Dermis microvascular lymphatic vessel endothelial cell (primary cell): ENCODE results near the gene MTHFD1L. TPM values are rescaled to one million over a fixed set of nuclear protein-coding genes. Genes with fewer than 3 reads are reported as not detected.
A peak's percentile ranks its signal among the peaks of the same experiment; 100 is the strongest.
"Not testable (repeated sequence)": the region's sequence is repeated elsewhere in the genome, so short reads cannot be mapped to it uniquely, and the experiment has no call there.

Source experiments
- DNase-seq, 2 donors: peaks; one replicate each; pipeline versions ENCODE4 v3.0.0 to v3.0.0-alpha.2; 2010; ENCODE audit warnings: low read depth in 2 of 2
- total RNA-seq: library from RNA; depleted of rRNA; stranded (reverse); fragments of >200 nt; gene quantifications from 2 replicates; pipeline ENCODE4 v1.2.1, GENCODE V29; 2014

MTHFD1L gene
- total RNA-seq, 1 donor from 2014 or later: 30.3 TPM

DNA sequence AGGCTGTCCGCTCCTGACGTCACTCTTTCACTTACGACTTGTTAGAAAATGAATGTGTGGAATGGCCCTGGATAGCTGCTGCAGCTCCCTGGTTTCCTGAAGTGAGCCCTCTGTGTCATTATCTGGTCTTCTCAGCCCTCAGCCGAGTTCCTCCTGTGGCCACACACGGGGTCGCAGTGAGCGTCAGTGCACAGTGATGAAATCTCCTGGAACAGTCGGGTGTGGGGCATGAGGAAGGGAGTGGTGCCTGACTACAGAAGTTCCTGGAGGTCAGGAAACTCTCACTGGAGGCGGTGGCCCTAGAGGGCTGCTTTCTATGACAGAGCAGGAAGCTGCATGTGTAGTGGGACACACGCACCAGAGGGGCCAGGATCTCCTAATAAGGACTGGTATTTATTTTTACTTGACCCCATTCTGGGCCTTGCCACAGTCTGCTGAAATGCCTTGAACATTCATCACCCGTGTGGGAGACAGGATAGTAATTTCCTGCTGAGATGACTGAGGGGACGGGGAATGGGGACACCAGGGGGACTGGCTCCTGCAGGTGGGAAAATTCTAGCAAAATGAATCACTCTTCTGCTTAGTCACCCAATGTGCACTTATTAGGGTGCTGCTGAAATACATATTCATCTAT, 175.5 kb downstream of the MTHFD1L start:
- peak; percentile 96 to 99 for DNase-seq

DNA sequence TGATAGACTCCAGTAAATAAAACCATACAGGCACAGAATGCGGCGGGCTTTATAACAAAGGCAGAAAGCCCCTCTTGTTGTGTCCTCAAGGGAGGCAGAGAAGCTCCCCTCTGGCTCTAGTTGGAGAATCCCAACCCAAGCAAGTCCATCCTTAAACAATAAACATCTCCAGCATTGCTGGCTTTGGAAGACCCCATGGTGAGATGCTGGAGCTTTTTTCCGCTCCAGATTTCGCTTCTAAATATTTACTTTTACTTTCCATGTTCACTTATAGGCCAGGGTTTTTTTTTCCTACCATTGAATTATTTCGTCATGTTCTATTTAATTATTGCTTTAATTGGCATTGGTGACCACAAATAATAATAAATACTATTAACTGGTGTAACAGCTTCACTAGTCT, 176.2 kb downstream of the MTHFD1L start:
- DNase-seq: no peak

DNA sequence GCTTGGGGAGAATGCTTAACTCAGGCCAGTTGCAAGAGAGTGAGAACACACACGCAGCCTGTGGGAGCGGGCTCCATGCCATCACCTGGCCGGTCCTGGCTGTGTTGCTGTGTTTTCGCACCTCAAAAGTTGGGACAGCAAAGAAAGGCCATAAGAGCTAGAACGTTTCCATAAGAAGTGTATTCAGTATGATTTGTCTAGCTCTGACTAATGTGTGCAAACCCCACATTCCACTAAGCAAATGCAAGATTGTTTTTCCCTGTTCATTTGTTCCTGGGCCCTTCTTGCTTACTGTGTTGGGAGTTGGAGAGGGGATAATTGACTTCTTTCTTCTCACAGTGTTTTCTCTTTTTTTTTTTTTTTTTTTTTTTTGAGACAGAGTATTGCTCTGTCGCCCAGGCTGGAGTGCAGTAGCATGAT, 177.4 kb downstream of the MTHFD1L start:
- DNase-seq: not testable (repeated sequence)

DNA sequence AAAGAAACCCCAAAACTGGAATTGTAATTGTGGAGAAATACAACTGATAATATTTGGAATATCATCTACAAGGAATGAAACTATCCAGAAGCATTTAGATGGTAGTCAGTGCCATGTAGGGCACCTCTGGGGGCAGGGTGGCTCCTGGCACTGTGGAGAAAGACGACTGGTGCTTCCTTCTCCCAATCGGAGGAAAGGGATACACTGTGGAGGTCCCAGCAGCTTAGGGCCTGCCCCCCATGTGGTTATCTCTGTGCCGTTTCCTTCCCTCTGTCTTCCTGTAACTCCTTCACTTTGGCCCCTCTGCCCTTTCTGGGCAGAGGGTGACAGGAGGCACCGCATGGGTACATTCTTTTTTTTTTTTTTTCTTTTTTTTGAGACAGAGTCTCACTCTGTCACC, 178.4 kb downstream of the MTHFD1L start:
- no peak for DNase-seq

DNA sequence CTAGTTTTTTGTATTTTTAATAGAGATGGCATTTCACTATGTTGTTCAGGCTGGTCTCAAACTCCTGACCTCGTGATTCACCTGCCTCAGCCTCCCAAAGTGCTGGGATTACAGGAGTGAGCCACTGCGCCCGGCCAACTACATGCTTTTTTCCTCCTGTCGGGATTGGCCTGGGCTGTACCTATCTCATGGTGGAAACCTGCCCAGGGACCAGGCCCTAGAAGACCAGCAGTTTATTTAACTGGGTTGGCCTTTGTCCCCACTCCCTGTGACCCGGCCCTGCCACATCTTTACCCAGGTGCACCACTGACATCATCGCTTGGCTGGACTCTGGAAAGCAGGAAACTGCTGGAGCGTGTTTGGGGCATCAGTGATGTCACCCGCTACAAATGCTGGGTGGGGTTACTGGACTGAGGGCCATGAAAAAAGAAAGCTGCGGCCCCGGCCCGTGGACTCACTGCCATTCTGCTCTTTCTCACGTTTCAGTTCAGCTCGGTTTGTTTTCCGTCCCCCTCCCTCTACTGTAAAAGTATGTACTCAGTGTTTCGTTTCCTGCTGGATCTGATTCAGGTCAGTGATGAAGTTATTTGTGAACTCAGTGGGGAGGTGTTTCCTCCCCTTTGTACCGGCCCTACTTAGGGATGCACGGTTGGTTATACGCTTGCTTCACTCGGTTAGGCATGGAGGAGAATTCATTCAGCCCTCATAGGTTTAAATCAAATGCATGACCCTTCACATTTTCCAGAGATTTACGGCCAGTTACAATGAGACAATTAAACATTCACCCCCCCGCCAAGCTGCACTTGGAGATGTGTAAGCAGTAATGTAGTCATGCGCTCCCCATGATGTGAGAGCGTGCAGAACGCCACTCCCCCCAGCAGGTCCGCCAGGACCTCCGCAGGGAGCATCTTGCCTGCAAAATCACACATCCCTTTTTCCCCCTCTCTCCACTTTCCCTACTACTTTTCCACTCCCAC, 179.3 kb downstream of the MTHFD1L start:
- peak; percentile 98 for DNase-seq

DNA sequence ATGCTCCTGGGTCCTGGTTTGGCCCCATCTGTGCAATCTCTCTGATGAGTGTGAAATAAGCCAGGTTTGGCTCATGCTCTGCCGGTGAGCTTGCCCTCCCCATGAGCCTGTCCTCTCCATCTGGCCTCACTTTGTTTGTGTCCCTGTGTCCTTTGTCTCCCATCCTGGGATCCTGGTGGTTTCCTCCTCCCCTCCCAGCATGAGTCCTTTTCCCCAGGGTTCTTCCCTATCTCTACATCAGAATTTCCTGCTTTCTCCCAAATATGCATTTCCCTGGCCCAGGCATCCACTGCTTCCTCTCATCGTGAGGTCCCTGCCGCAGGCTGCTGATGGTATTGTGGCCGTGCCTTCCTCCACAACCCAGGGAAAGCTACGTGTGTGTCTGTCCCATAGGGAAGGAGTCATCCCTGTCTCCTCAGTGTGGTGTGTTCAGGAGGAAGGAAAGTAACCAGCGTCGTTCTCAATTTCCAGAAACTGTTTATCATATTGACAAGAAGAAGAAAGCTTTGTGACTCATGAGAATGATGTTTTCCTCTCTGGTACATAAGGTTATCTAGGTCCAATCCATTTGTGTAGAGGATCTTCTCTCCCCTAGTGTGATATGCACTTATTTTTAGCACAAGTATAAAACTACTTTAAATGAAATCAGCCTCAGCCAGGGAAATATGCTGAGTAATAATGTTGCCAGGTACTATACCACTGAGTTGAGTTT, 180.2 kb downstream of the MTHFD1L start:
- peak; percentile 50 to 93 for DNase-seq

DNA sequence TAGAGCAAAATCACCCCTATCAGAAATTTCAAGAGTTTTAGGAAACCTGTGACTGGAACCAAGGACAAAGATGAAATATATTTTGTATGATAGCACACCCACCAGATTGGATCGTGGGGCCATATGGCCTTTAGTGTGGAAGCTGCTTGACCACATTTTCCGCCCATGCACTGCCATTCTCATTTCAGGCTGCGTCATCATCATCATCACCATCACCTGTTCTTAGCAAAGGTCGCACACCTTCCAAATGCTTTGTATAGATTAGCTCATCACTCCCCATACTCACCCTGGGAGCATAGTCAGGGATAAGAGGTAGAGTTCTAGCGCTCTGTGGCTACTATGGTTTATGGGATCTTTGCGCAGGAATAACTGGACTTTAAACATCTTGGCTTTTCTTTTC, 185.7 kb downstream of the MTHFD1L start:
- DNase-seq: no peak

DNA sequence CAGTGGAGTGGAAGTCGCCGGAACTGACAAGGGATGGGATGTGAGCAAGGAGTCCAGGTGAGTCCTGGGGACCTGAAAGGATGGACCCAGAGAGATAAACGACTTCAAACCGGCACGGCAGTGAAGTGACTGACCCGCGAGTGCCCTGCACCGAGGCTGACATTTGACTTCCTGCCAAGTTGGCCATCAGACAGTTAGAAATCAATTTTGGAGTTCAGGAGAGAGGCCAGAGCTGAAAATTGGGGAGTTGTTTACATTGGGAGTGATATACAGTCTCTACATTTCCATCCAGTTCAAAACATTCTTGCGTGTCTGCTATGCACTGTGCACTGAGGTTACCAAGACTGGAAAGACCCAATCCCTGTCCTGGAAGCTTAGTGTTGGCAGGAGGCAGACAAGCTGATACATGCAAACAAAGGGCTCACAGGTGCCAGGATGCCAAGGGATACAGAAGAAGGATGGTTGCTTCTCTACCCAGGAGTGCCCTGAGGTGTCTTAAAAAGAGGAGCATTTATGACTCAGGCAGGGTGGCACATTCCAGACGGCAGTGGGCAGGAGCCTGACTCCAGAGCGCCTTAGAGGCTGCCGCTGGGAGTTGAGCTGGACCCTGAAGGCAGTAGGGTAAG, 186.6 kb downstream of the MTHFD1L start:
- DNase-seq: no peak

DNA sequence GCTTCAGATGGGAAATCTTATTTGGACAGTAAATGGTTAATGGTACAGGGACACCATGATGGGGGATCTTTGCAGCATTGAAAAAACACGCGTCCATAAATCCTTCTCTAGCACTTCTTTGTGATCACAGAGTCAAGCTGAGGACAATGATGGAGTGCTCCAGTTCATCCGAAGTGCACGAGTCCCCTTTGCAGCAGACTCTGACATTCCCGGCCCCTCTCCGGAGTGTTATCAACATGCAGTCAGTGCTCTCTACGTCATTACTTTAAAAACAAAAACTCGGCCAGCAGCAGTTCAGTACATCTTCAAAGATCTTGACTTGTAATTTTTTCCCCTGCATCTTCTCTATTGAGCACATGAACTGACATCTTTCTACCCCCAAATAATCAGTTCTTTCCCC, 188.8 kb downstream of the MTHFD1L start:
- DNase-seq: no peak

DNA sequence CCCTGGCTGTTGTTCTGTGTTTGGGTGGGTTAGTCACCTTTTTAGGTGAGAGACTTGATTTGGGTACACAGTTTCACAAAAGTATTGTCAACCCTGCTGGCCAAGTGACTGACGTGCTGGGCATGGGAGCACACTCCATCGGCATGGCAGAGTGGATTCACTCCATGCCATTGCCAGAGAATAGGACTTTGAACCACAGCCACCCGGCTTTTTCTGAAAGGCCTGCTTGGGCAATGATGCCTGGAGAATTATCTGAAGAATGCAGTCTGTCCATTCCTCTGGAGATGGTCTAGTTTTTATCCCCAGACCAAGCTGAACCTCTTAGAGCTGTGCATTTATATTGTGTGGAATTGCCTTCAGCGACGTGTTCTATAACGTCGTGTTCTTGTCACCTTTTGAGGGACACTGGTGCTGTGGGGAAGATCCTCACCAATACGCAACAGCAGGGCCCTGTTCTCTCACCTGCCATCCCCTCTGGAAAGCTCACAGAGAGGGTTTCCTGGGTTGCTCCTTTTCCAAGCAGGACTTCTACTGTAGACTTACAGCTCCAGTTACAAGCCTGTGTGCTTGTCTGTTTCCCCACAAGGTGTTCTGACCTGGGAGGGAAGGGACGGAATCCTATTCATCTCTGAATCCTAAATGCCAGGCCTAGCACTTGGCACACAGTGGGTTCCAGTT, 190.9 kb downstream of the MTHFD1L start:
- DNase-seq: no peak

DNA sequence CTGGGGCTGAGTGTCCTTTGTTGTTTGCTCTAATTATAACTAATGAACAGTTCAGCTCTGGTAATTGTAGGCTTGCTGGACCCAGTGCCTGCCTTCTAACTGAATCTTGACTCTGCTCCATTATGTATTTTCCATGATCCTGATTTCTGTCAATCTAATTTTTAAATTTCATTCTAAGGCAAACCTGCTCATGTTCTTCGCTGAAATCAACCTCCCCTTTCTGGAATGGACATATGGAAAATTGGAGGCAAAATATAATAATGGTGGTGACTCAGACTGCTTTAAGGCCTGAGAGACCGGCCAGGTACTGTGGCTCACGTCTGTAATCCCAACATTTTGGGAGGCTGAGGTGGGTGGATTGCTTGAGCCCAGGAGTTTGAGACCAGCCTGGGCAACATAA, 191.6 kb downstream of the MTHFD1L start:
- DNase-seq: no peak

DNA sequence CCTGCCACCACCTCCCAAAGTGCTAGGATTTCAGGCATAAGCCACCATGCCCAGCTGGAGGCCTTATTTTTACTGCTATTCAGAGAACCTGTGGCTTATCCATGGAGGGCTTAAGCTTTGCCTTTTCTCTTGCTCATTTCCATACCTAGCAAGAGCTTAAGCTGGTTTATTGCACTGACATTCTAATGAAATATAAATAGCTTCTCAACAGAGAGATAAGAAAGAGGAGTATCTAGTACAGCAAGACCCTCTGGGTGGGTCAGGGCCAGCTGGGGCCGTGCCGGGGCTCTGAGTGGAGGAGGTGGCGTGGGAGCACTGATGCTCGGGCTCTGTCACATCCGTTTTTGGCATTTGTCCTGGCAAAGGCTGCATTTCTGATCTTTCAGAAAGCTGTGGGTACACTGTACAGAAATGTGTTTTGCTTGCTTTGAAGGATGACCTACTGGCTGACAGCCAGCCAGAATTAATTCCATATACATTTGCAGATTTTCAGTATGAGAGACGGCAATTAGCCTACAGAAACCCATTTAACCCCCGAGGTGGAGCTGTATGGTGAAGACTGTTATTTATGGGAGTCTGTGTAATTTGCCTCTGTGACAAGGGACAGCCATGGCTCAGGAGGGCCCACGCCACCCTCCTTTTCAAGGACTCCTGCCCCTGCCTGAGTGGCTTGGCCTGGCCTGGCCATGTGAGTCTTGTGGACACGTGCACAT, 192.7 kb downstream of the MTHFD1L start:
- peak; percentile 36 to 48 for DNase-seq

DNA sequence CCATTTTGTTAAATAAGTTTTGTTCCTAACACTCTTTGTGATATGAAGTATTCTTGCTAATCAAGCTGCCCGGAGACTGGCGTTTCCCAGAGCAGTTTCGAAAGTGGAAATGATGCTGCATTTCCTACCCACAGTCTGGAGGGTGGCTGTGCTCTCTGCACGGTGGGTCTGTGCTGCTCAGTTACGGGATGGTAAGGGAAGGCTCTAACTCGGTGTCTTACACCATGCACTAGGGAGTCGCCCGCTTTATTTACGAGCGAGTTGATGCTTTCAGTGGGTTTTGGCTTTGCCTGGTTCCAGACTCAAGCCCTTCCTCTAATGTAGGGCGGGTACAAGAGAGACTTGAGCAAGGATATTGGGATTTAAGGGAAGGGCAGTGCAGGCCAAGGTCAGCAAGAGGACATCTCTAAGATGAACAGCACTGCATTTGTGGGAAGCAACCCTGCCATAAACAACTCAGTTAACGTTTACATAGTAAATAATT, 194.2 kb downstream of the MTHFD1L start:
- peak in 1 of 2 donors; percentile 63 for DNase-seq

DNA sequence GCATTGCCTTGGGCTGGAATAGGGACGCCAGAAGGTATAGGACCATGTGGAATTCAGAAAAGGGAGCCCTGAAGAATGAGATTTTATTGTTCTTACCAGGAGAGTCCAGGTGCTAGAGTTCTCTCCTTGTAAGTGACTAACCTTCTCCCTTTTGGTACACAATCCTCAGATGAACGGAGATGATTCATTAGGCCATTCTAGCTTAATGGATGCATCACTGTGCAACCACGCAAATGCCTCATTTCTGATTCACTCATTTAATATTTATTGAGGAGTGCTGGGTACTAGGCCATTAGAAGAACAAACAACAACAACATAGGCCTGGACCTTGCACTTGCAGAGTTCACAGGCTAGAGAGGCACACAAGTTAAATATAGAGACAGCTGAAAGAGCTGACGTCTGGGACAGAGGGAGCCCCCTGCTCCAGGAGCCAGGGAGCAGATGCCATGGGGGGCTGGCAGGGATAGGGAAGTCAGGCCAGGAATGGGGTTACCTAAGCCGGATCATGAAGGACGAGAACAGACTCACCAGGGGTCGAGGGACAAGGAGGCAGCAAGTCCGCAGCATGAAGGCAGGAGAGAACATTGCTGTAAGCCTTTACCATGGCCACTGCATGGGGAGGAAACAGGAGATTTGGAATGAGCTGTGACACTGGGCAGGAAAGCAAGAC, 194.7 kb downstream of the MTHFD1L start:
- peak in 1 of 2 donors; percentile 88 for DNase-seq

DNA sequence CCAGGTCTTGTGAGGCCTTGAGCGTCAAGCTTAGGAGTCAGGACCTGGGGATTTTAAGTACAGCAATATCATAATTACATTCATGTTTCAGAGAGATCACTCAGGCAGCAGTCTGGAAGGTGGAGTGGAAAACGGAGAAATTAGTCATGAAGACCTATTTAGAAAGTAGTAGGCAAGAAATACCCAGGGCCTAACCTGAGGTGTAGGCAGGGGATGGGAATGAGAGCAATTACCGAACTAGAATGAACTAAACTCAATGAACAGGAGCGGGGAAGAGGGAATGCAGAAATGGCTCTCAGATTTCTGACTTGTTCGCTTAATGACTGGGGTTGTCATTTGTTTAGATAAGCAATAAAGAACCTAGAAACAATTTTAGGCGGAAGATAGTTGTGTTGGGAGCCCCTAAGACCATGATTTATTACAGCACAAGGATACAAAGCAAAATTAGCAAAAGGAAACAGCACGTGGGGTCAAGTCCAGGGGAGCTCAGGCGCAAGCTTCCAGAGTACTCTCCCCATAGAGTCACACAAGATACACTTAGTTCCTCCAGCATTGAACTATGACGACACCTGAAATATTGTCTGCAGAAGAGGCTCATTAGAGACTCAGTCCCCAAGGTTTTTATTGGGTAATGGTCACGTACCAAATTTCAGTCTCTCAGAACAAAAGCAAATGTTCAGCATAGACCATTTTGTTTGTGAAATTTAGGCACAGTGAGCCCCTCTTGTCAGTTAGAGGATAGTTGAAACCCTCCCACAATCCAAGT, 195.4 kb downstream of the MTHFD1L start:
- no peak for DNase-seq

DNA sequence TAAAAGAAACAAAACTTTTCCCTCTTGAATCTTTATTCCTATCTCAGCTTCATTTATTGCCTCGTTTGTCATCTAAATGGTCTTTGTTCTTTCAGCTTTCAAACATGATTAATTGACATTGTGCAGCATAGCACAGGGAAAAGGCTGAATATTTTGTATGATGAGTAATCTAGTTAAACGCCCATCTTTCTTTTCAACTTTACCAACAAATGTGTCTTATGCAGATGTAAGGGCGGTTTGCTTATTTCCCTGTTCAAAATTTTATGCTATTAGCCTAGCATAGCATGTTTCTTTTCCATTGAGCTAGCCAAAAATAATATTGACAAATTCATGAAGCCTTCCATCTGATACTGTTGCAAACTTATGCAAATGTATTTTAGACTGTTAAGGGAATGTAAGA, 197.8 kb downstream of the MTHFD1L start:
- peak; percentile 81 to 85 for DNase-seq

DNA sequence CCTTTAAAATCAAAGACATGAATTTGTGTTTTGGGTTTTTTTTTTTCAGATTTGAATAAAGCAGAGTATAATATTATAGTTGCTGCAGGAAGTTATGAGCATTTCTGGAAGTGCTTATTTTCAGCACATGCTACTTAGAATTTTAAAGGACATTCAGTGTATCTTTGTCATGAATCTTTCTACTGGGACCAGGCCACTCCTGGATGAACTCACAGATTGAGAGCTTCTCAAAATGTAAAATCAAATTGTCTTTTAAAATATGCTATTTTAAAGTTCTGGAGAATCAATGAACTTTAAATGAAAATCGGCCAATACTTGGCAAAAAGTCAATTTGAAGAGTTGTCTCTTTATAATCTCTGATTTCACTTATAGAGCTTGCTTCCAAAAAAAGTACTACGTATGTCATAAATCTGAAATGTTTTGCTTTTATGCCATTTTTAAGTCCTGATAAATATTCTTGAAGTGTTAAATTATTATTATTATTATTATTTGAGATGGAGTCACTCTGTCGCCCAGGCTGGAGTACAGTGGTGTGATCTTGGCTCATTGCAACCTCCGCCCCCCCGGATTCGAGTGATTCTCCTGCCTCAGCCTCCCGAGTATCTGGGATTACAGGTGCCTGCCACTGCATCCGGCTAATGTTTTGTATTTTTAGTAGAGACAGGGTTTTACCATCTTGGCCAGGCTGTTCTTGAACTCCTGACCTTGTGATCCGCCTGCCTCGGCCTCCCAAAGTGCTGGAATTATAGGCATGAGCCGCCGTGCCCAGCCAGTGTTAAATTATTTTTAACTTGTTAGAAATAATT, 198.5 kb downstream of the MTHFD1L start:
- no peak for DNase-seq
